ENCODE measurements around the gene TMC3.

TMC3 gene

DNA sequence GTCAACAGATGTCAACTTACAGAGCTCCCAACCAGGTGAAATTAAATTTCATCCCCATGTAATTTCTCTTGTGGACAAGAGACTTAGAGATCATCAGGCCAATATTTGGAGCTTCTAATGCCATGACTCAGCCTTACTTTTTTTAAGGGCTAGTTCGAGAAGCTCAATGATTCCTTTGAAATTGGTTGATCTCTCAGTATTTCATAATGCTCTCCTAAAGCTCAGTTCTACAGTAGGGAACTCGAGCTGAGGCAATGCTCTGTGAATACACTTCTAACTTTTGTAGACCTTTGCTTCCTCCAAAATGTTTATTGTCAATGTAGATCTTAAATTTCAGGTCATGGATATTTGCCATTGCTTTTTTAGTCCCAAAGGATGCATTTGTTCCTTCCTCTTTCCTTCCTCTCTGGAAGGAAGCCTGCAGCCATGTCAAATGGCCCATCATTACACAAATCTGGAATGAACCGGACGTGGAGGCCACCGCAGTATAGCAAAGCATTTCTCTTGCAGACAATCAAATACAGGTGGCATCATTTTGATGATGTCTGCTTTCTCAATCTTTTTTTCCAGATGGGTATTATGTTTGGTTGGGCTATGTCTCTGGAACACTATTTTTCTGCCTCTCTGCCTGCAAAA is 78.4 kb downstream of the TMC3 start:
- Mint-ChIP-seq H3K9me3 (no peaks in the 10 kb centered on the region), H3K27ac (peak overlapping the region; percentile 88), H3K36me3 (peaks cover 61% of the 10 kb centered on the region)

DNA sequence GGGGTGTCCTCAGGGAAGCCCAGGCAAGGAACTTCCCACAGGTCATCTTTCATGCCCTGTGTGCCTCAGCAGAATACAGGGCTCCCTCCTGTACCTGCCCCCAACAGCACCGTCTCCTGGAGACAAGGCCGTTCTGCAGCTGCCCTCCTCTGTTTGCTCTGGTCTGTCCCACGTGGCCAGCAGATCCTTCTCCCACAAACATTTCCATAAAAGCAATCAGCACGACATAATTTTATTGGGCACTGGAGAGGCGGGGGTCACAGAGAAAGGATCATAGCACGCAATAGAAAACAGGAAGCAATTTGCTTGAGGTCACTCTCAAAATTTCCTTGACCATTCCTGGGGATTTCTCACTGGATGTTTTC is 79.5 kb downstream of the TMC3 start:
- Mint-ChIP-seq H3K27me3 (no peaks in the 10 kb centered on the region), H3K27ac (peak overlapping the region; percentile 88), H3K4me3 (peak overlapping the region; percentile 97), H3K4me1 (peaks cover 86% of the 10 kb centered on the region), H3K36me3 (peaks cover 50% of the 10 kb centered on the region), H3K9me3 (peaks cover 2% of the 10 kb centered on the region)
- no peak for ATAC-seq

More for the DNA sequence above, 78.4 kb downstream of the TMC3 start:
- Mint-ChIP-seq H3K27me3 (no peaks in the 10 kb centered on the region), H3K4me3 (peak overlapping the region; percentile 97), H3K4me1 (peaks cover 88% of the 10 kb centered on the region)
- ATAC-seq: no peak

DNA sequence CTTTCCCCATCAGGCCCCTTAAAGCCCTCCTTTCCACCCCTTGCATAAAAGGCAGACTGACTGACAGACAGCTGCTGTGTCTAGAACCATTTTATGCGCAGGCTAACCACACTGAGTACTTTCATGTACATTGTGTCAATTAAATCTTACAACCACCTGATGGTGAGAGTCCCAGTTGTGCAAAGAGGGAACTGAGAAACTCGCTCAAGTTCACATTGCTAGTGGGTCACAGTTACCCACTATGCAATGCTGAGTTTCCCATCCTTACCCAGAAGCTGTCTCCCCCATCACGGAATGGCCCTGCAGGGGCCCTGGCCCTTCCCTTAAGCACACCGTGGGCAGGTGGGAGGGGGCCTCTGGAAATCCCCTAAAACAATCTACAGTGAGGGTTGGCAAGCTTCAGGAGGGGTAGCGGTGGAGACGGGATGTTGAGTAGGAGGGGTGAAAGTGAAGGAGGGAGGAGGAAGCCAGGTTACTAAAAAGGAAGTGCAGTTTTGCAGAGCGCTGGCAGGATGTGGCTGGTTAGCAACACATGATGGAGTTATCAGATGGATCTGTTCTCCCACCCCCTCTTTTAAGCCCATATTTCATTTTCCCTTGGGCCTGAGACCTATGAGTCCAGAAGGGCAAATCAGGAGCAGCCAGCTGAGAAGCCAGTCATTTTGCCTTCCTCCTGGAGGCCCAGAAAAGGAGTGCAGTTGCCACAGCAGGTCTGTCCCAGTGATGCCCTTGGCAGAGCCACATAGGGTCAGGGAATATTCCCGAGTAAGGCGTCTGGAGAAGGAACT is 80.1 kb downstream of the TMC3 start:
- H3K4me3 Mint-ChIP-seq: peak overlapping the region; percentile 97
- H3K9me3 Mint-ChIP-seq: peaks cover 2% of the 10 kb centered on the region
- peak; percentile 90 for ATAC-seq
- H3K27me3 Mint-ChIP-seq: no peaks in the 10 kb centered on the region
- H3K36me3 Mint-ChIP-seq: peaks cover 44% of the 10 kb centered on the region
- H3K27ac Mint-ChIP-seq: peak overlapping the region; percentile 88
- H3K4me1 Mint-ChIP-seq: peaks cover 86% of the 10 kb centered on the region

DNA sequence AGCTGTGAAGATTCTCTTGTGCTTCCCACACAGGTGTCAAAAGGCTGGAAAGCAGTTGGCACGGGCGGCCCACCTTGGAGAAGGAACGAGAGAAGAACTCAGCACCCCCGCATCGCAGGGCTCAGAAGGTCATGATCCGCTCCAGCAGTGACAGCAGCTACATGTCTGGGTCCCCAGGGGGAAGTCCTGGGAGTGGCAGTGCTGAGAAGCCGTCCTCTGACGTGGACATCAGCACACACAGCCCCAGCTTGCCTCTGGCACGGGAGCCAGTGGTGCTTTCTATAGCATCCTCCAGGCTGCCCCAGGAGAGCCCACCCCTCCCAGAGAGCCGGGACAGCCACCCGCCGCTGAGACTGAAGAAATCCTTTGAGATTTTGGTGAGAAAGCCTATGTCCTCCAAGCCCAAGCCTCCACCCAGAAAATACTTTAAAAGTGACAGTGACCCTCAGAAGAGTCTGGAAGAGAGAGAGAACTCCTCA is 81.5 kb downstream of the TMC3 start:
- Mint-ChIP-seq H3K27ac (peak overlapping the region; percentile 88), H3K36me3 (peaks cover 31% of the 10 kb centered on the region), H3K27me3 (no peaks in the 10 kb centered on the region), H3K9me3 (peaks cover 2% of the 10 kb centered on the region), H3K4me1 (peaks cover 86% of the 10 kb centered on the region), H3K4me3 (peak overlapping the region; percentile 97)
- ATAC-seq: peak; percentile 84

DNA sequence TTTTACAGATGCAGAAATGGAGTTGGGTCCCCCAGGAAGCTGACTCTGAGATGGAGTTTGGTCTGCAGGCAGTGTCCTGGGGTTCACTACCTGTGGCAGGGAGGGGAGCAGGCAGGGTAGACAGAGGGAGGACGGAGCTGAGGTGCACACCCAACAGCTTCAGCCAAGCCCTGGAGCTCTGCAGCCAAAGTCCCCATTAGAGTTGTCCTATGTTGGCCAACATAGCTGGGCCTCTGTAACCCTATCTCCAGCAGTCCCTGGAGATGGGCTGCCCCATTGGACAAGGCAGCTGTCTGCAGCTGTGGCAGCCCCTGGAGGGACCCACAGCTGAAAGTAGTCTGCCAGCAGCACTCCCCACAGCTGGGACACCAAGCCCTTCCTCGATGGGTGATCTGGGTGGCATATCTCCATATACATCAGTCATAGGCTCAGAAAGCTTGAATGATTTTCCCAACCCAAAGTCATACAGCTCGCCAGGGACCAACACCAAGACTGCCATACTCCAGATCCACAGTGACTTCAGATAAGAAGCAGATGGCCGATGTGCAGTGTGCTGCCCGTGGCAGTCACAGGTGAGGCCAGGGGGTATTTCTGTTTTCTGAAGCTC is 82.0 kb downstream of the TMC3 start:
- peak overlapping the region; percentile 88 for H3K27ac Mint-ChIP-seq
- peaks cover 28% of the 10 kb centered on the region for H3K36me3 Mint-ChIP-seq
- no peaks in the 10 kb centered on the region for H3K27me3 Mint-ChIP-seq
- H3K4me1 Mint-ChIP-seq: peaks cover 86% of the 10 kb centered on the region
- peak; percentile 0 for ATAC-seq
- H3K9me3 Mint-ChIP-seq: peaks cover 4% of the 10 kb centered on the region
- H3K4me3 Mint-ChIP-seq: peak overlapping the region; percentile 97

DNA sequence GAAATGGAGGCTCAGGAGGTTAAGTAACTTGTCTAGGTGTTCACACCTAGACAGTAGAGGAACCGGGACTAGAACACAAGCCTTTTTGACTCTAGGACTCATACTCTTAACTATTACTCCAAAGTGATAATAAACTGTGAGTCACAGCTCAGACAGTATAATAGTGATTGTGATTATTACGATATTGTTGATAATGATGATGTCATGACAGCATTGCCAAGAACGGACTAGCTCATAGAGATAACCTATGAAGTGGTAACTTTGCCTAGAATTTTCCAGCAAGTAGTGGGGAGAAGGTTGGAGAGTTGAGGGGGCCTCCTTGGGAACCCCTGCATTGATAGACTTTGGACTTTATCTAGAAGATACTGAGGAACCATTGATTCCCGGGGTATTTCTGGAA is 84.1 kb downstream of the TMC3 start:
- H3K27ac Mint-ChIP-seq: peak overlapping the region; percentile 98
- H3K27me3 Mint-ChIP-seq: no peaks in the 10 kb centered on the region
- H3K4me1 Mint-ChIP-seq: peaks cover 86% of the 10 kb centered on the region
- peaks cover 6% of the 10 kb centered on the region for H3K9me3 Mint-ChIP-seq
- ATAC-seq: no peak
- H3K36me3 Mint-ChIP-seq: peaks cover 14% of the 10 kb centered on the region
- H3K4me3 Mint-ChIP-seq: no peak overlapping the region

DNA sequence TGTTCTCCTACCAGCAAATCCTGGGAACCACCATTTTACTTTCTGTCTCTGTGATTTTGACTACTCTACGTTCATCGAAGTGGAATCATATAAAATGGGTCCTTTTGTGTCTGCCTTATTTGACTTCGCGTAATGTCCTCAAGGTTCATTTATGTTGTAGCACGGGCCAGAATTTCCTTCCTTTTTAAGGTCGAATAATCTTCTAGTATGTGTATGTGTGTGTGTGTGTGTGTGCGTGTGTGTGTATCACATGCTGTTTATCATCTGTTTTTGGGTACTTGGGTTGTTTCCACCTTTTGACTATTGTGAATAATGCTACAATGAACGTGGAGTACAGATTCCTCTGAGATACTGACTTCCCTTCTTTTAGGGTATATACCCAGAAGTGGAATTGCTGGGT is 85.4 kb downstream of the TMC3 start:
- Mint-ChIP-seq H3K36me3 (peaks cover 10% of the 10 kb centered on the region), H3K4me1 (peaks cover 81% of the 10 kb centered on the region), H3K4me3 (peak overlapping the region; percentile 13), H3K27me3 (no peaks in the 10 kb centered on the region), H3K27ac (peak overlapping the region; percentile 98), H3K9me3 (peaks cover 6% of the 10 kb centered on the region)
- no peak for ATAC-seq

DNA sequence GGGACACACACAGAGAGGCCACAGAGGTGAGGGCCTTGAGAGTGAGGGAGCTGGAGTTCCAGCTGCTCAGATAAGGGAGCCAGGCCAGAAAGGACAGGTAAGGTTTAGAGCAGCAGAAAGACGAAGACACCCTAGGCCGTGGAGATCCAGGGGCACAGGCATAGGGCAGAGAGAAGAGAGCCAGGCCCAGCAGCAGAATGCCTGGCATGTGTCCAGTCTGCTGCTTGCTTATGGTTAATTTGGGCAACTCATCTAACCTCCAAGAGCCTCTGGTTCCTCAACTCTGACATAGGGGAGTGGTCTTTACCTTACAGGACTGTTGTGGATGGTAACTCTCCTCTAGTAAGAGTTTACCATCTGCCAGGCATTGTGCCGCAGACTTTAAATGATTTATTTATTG is 86.0 kb downstream of the TMC3 start:
- Mint-ChIP-seq H3K36me3 (peaks cover 10% of the 10 kb centered on the region), H3K27ac (peak overlapping the region; percentile 98), H3K4me1 (peaks cover 81% of the 10 kb centered on the region), H3K27me3 (no peaks in the 10 kb centered on the region), H3K4me3 (no peak overlapping the region), H3K9me3 (peaks cover 6% of the 10 kb centered on the region)
- no peak for ATAC-seq

DNA sequence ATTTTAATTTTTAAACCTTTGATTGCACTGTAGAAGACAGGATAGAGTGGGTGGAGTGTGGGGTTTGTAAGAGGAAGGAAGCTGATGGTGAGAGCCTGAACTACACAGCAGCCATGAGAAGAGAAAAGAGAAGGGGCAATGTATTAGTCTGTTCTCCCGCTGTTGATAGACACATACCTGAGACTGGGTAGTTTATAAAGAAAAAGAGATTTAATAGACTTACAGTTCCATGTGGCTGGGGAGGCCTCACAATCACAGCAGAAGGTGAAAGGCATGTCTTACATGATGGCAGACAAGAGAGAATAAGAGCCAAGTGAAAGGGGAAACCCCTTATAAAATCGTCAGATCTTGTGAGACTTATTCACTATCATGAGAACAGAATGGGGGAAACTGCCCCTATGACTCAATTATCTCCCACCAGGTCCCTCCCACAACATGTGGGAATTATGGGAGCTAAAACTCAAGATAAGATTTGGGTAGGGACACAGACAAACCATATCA is 87.3 kb downstream of the TMC3 start:
- peaks cover 77% of the 10 kb centered on the region for H3K4me1 Mint-ChIP-seq

DNA sequence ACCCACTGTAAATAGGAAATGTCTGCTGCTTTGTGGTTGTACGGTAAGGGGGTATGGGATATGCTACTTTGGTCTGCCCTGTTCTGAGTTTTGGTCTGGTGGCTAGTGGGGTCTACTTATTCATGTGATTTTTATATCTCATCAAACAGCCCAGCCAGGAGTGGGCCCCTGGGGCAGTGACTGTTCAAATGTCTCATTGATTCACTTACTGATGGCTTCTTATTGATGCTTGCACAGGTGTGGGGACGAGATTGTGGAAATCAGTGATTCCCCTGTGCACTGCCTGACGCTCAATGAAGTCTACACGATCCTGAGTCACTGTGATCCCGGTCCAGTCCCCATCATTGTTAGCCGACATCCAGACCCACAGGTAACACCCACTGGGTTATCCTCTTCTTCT is 88.6 kb downstream of the TMC3 start:
- Mint-ChIP-seq H3K27me3 (no peaks in the 10 kb centered on the region), H3K36me3 (peaks cover 5% of the 10 kb centered on the region), H3K4me1 (peaks cover 70% of the 10 kb centered on the region), H3K4me3 (peak overlapping the region; percentile 66), H3K27ac (peak overlapping the region; percentile 98), H3K9me3 (peaks cover 6% of the 10 kb centered on the region)
- no peak for ATAC-seq

More for the DNA sequence above, 87.3 kb downstream of the TMC3 start:
- no peaks in the 10 kb centered on the region for H3K27me3 Mint-ChIP-seq
- ATAC-seq: peak; percentile 91
- peak overlapping the region; percentile 66 for H3K4me3 Mint-ChIP-seq
- peaks cover 6% of the 10 kb centered on the region for H3K9me3 Mint-ChIP-seq
- peaks cover 5% of the 10 kb centered on the region for H3K36me3 Mint-ChIP-seq
- H3K27ac Mint-ChIP-seq: peak overlapping the region; percentile 98

DNA sequence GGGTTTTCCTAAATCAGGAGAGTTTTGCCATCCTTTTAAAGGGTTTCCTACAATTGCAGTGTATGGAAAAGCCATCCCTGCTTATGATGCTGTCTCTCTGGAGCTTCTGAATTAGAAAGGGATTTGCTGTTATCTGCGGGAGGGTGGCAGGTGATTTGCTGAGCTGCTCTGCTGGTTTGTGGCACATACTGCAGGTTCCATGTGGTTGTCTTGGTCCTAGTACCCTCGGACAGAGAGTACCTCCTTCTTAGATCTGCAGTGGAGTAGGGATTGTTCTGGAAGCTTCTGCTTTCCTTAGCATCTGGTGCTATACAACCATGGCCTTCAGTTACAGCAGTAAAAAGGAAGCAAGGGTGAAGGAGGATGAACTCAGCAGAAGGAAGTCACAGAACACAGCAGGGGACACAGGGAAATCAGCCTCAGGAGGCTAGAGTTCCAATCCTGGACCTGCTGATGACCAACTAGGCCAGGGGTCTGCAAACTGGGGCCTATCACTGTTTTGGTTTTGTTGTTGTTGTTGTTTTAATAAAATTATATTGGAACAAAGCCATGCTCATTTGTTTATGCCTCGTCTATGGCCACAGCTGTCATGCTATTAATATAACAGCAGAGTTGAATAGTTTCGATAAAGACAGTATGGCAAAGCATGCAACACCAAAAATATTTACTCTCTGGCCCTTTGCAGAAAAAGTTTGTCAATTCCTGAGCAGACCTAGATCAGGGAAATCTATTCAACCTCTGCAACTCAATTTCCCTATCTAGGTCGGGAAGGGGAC is 89.6 kb downstream of the TMC3 start:
- Mint-ChIP-seq H3K27ac (peak overlapping the region; percentile 98), H3K9me3 (peaks cover 4% of the 10 kb centered on the region), H3K4me1 (peaks cover 68% of the 10 kb centered on the region), H3K36me3 (peaks cover 5% of the 10 kb centered on the region), H3K4me3 (peak overlapping the region; percentile 66), H3K27me3 (no peaks in the 10 kb centered on the region)
- ATAC-seq: no peak

DNA sequence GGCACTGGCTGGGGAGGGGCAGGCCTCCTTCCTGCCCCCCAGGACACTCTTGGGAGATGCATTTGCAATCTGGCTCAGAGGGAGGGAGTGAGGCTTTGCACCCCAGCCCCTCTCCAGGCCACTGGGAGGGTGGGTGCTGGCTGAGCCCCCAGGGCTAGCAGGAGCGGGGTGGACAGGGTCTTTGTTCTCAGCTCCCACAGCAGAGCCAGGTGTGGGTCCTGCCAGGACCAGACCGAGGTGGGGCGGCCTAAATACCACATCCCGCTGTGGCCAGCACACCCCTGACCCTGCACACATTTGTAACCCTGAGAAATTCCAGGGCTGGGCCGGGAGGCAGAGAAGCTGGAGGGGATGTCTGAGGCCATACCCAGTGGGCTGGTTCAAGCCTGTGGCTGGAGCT is 91.1 kb downstream of the TMC3 start:
- H3K9me3 Mint-ChIP-seq: peaks cover 8% of the 10 kb centered on the region
- ATAC-seq: no peak

DNA sequence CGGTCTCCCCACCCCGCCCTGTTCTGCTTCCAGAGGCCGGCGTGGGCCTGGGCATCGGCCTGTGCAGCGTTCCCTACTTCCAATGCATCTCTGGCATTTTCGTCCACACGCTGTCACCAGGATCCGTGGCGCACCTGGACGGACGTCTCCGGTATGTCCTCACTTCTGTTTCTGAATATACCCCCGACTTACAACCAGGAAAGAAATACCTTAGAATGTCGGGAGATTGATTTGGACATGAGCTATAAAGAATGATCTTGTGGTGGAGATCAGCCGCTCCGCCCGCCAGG is 91.5 kb downstream of the TMC3 start:
- Mint-ChIP-seq H3K27me3 (no peaks in the 10 kb centered on the region), H3K9me3 (peaks cover 8% of the 10 kb centered on the region), H3K4me1 (peaks cover 54% of the 10 kb centered on the region), H3K27ac (peak overlapping the region; percentile 36), H3K36me3 (peaks cover 5% of the 10 kb centered on the region), H3K4me3 (no peak overlapping the region)
- no peak for ATAC-seq

More for the DNA sequence above, 91.1 kb downstream of the TMC3 start:
- Mint-ChIP-seq H3K27me3 (no peaks in the 10 kb centered on the region), H3K4me3 (no peak overlapping the region), H3K4me1 (peaks cover 57% of the 10 kb centered on the region), H3K36me3 (peaks cover 5% of the 10 kb centered on the region), H3K27ac (no peak overlapping the region)

DNA sequence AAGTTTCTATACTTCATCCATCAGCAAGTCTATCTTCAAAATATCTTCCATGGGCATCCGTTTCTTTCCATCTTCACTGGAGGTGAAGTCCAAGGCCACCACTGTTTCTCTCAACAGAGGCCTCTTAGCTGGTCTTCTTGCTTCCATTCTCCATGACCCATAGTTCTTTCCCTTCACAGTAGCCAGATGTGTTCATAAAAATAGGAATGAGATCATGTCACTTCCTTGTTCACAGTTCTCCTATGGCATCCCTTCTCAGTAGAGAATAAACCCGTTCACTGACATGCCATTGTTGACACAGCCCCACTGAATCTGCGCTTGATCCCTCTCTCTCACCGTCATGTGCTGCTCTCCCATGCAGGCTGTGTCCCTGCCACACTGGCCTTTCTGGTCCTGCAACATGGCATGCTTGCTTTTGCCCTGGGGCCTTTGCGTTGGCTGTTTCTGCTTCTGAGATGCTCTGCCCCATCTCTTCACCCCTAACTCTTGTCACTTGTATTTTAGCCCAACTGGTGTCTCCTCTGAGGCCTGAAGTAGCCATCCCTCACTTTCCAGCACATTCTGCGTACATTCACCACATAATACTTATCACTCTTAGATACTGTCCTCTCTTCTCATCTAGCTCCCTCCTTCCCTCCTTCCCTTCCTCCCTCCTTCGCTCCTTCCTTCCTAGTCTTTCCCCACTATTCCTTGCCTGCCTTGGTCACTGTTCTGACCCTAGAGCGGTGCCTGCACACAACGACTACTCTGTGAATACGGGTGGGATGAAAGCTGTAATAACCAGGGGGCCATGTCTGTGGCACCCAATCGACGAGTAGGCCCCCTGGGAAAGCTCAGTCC is 92.0 kb downstream of the TMC3 start:
- peaks cover 48% of the 10 kb centered on the region for H3K4me1 Mint-ChIP-seq
- ATAC-seq: no peak
- no peaks in the 10 kb centered on the region for H3K27me3 Mint-ChIP-seq
- H3K27ac Mint-ChIP-seq: peak overlapping the region; percentile 36
- H3K9me3 Mint-ChIP-seq: peaks cover 7% of the 10 kb centered on the region
- H3K36me3 Mint-ChIP-seq: peaks cover 6% of the 10 kb centered on the region
- H3K4me3 Mint-ChIP-seq: no peak overlapping the region

Data from stimulated activated memory B cell treated with anti-CD40 and anti-IgM and Interleukin-4, amounts not matched to agents 10 μg/mL and 1 μg/mL and 100 μg/mL, for 72 hours (primary cell).